Caki2 (cell line): ENCODE results near the gene BCL11B. TPM values are rescaled to one million over a fixed set of nuclear protein-coding genes. Genes with fewer than 3 reads are reported as not detected.

Source experiments
- DNase-seq: peaks from one replicate; pipeline ENCODE4 v3.0.0-alpha.2; 2015; ENCODE audit warnings: low read depth
- in situ Hi-C: cut with HindIII; loops from 2 replicates; pipeline ENCODE4 v1.10.0; 2016; ENCODE audit warnings: low sequenced_read_pairs, low pct_unique_long_range_greater_than_20kb, mixed read lengths
- total RNA-seq: library from RNA; depleted of rRNA; stranded (reverse); fragments of >200 nt; shearing (Covaris generic); gene quantifications from 2 replicates; pipeline ENCODE4 v1.2.3, GENCODE V29; 2014; ENCODE audit warnings: low replicate concordance

BCL11B gene
- total RNA-seq, 1 experiment from 2014 or later, result not detected

DNA sequence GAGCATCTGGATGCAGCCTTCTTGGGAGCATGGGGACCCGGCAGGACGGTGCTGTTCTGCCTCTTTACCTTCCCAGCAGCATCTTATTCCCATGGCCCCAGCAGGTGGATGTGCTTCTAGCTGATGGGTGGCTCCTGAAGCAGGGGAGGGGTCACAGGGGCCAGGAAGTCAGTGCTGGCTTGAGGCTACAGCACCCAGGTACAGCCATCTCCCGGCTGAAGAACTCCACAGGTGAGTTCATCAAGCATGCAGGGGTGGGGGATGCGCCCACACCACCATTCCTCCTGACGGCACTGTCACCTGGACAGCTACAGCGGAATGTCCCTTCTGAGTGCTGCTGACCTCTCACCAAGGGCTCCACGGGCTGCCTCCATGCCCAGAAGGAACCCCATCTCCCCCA lies 57.3 kb downstream of the BCL11B start:
- in situ Hi-C loops, result no loop called here
- no peak for DNase-seq

DNA sequence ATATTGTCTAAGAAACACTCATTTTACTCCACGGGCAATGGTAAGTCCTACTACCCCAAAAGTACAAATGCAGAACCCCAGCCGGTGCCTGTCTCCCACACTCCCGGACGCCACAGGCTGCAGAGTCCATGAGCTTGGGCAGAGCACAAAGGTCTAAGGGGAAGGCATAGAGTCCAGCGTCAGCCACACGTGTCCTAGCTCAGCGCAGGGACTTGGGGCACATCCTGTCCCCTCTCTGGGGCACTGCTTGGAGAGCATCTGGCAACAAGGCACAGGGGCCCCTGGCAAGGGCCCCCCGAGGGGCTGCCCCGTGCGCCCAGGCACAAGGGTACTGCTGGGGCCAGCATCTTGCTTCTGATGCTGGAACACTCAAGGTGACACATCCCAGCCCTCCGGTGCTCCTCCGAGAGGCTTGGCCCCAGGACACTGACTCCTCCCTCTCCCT lies 58.4 kb downstream of the BCL11B start:
- in situ Hi-C loops, result no loop called here
- no peak for DNase-seq

DNA sequence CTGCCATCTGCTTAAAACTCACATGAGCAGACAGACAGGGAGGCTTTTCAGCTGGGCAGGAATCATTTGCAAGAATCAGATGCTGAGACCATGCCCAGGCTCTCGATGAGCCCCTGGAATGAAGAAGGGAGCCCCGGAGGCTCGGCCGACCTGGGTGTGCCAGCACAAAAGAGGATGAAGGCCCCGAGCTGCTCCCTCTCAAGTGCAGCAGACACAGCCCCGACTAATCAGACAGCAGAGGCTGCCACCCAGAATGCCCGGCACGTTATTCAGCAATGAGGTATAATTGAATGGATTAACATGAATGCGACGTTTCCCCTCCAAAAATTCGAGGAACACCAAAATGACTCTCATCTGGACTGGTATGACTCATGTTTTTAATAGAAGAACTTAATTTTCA lies 58.9 kb downstream of the BCL11B start:
- in situ Hi-C loops, result no loop called here
- no peak for DNase-seq

DNA sequence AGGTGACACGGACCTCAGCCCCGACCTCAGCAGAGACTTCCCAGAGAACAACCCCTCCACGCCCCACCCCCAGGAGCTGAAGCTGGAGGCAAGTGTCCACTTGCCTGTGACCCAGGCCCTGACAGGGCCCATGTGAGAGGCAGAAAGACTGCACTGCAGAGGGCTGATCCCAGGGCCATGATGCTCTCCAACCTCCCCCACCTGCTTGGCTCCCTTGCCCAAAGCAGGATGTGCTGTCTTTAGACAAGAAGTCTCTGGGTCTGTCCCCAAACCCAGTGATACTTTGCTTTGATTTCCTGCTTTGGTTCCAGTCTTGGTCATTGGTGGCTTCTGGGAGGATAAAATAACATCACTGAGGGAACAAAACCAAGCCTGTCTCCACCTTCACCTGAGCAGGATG lies 59.4 kb downstream of the BCL11B start:
- in situ Hi-C loops, result no loop called here
- no peak for DNase-seq

DNA sequence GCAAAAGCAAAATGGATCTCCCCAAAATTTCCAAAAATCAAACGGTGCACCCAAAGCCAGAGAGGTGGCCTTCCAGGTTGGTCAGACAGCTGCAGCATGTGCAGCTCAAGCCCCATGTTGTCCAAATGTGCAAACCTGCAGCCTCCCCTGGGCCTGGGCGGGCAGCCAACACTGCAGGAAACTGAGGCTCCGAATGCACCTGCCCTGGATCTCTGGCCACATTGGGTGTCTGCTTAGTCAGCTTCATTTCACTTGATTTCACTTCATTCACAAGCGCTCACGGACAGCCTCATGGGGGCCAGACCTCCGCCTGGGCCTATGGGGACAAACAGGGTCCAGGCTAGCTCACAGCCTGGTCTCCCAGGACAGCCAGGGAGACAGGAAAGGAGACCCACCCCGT lies 59.8 kb downstream of the BCL11B start:
- DNase-seq, result no peak
- in situ Hi-C loops, result no loop called here

DNA sequence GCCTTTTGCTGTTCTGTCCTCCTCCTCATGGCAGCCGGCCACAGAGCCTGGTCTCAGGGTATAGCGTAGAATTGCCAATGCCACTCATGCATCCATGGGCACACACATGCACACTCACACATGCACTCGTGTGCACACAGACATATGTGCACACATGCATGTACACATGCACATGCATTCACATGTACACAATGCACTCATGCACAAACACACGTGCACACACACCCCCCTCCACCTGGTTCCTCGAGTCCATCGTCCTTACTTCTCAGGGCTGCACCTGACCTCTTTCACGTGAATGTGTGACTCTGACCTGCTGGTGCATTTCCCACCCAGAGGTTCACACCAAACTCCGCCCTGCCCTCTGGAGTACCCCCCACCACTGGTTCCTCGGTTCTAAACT lies 60.6 kb downstream of the BCL11B start:
- in situ Hi-C loops, result no loop called here

DNA sequence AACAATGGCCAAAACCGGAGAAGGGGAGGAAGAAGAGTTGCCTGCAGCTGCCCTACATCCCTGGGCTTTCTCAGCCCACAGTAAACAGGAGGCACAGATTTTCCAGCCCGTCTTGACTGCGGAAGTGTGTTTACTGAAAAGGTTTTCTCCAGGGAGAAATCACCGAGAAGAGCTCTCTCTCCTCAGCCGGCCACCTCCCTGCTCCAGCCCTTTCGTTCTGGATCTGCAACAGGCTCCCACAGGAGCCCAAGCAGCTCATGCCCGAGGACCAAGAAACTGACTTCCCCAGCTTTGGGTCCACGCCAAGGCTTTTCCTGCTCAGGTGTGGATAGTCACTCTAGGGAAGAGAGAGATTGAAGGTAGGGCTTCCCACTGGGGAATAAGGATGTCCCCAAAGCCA lies 61.7 kb downstream of the BCL11B start:
- DNase-seq, result no peak
- in situ Hi-C loops, result no loop called here

More for the DNA sequence above, 60.6 kb downstream of the BCL11B start:
- DNase-seq, result no peak

DNA sequence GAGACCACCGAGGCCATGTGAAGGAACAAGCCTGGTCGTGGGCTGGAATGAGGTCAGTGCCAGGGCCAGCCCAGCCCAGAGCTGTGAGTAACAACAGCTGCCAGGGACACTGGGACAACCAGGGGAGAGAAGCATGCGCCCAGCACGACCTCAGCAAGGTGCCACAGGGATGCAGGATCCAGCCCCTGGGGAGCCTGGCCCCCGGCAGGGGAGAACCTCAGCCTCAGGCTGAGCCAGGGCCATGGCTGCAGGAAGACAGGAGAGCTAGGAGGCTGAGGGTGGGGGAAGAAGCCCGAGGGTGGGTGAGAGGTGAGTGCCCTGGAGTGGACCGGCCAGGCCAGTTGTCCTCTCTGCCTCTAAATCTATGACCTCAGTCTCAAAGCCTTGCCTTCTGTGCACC lies 62.6 kb downstream of the BCL11B start:
- in situ Hi-C loops, result no loop called here
- no peak for DNase-seq

DNA sequence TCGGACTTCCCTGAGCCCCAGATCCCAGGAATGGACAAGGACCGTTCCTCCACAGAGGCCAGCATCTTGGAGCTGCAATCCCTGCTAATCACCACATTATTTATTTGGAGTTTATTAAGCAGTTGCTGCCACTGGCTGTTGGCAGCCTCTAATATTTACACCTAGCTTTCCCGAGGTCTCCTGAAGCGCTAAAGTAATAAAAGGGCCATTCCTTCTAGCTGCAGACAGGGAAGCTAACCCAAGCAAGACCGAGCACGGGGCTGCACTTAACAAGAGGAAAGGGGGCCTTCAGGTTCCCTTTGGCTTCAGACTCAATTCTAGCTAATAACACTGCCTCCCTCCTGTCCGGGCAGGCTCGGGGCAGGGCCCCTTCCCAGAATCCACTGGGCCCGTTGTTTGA lies 63.7 kb downstream of the BCL11B start:
- DNase-seq, result no peak
- in situ Hi-C loops, result no loop called here

DNA sequence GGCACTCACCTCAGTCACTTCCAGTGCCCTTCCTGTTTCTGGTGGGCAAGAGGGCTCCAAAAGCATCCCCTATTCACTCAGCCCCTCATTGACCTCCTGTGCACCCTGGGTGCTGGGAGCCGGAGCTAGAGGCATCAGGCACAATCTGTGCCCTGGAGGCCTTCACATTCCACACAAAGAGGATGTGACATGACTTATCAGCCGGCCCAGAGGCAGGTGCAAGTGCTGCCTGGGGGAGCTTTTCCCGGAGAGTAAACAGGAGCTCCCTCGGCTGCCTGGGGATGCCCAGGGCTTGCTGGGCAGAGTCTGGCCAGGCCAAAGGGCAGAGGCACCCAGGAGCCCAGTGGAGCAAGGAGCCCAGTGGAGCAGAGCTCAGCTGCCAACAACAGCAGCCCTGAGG lies 64.5 kb downstream of the BCL11B start:
- in situ Hi-C loops, result no loop called here
- no peak for DNase-seq

DNA sequence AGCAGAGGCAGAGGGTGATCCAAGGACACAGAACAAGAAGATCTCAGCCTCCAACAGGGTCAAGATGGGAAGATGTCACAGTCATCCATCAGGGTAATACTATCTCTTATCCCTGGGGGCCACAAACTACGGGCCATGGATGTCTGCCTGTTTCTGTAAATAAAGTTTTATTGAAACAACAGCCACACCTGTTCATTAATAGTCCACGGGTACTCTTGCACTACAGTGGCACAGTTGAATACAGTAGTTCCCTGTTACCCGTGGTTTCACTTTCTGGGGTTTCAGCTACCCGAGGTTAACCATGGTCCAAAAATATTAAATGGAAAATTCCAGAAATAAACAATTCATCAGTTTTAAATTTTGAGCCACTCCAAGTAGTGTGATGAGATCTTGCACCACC lies 65.9 kb downstream of the BCL11B start:
- no peak for DNase-seq
- in situ Hi-C loops, result no loop called here

DNA sequence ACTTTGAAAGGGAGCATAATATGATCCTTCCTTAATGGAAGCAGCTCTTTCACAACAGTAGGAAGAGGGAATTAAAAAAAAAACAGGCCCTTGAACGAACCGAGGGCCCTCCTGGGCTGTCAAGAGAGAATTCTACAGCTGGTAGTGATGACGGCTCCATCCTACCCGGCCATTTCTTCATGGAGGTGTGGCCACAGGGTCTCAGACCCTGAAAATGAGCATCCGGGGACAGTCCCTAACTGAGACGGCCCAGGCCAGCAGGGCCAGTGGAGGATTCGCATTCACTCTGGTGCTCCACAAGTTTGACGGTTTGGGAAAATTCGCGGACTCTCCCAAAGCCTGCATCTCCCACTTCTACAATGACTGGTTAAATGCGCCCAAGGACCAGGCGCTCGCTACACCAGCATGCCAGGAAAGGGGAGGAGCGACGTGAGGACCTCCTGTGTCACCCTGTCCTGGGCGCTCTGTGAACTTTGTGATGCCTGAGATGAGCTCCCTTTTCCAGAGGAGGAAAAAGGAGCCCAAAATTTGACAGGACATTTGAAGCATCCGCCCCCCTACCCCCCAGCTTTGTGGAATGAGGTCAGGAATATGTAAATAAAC lies 66.8 kb downstream of the BCL11B start:
- no peak for DNase-seq
- in situ Hi-C loops, result no loop called here

DNA sequence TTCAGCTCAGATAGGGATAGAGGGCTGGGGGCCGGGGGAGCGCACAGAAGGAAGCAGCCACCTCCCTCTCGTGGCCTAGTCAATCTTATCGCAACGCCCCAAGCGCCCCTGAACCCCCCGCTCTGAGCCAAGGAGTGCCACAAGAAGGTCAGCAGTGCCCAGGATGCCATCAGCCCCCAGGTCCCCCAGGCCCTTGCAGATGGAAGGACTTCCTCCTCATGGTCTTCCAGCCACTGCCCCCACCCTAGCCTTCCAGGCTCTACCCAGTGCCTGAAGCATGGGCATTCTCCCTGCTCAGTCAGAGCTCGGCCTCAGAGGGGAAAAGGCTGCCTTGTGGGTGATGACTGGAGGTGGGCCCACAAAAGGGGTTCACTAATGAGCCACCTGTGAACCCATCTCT lies 68.2 kb downstream of the BCL11B start:
- in situ Hi-C loops, result no loop called here
- no peak for DNase-seq

DNA sequence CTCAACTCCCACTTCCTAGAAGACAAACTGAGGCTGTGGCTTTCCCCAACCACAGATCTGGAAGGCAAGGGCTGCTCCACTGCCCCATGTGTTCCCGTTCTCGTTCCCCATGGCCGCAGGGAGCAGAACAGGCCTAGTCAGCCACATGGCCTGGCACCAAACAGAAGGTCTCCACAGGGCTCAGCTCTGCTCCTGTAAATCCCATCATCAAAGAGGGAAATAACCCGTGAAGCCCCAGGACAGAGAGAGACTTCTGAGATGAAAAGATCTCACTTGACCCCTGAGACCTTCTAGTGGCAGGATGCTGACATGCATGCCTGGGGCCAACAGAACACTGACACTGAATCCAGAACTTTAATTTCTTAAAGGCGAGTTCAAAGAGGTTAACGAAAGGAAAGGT lies 68.9 kb downstream of the BCL11B start:
- in situ Hi-C loops, result no loop called here
- no peak for DNase-seq

DNA sequence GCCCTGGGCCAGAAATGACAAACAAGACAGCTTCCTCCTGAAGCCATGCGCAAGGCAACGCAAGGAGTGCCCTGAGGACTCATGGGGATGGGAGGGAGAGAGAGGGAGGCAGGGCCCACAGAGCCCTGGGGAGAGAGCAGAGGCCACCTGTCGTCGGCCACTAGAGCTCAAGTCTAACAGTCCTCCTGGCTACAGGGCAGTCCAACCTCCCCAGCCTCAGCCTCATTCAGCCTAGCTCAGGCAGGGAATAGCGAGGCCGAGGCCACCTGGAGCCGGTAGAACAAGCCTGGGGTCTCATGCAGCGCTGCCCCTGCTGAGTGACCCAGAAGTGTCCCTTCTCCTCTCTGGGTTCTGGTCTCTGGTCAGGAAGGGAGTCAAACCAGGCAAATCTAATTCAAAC lies 69.5 kb downstream of the BCL11B start:
- in situ Hi-C loops, result no loop called here
- no peak for DNase-seq

DNA sequence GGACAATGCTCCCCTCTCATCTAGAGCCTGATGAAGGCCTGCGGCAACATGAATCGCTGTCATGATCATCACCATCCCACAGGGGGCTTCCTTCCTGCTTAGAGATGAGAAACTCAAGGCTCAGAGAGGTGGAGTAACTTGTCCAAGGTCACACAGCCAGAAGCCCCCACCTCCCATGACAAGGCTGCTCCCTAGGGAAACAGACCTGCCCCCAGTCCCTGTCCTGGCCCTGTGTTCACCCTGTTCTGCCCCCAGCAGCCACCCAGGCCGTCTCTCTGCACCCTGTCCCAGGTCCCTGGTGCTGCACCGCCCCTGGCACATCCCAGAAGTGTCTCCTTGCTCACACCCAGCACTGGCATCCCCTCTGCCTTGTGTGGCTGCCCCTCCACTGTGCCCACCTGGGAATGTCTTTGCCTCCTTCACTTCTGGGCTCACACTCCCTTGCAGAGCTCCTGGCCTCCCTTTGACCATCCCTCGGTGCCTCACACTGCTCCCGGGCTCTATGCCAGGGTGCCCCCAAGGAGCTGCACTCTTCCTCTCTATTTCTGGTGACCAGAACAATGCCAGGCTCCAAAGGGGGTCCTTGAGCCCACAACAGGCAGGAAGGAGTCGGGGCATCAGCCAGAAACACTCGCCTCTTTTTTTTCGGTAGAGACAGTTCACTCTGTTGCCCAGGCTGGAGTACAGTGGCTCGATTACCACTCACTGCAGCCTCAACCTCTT lies 70.5 kb downstream of the BCL11B start:
- DNase-seq, result no peak
- in situ Hi-C loops, result no loop called here

DNA sequence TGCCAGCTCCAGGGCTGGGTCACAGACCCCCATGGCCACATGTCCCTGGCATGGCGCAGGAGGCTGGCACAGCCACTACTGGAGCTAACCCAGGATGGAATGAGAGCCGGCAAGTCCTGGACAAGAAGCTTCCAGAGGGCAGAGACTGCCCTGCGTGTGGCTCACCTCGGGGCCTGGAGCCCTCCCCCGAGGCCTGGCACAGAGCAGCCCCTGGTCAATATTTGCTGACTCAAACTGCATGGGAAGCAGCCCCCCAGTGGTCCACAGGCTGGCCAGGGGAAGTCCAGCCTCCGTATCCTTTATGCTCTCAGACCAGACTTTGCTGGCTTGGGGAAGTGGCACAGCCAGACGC lies 71.4 kb downstream of the BCL11B start:
- in situ Hi-C loops, result no loop called here
- DNase-seq, result no peak

DNA sequence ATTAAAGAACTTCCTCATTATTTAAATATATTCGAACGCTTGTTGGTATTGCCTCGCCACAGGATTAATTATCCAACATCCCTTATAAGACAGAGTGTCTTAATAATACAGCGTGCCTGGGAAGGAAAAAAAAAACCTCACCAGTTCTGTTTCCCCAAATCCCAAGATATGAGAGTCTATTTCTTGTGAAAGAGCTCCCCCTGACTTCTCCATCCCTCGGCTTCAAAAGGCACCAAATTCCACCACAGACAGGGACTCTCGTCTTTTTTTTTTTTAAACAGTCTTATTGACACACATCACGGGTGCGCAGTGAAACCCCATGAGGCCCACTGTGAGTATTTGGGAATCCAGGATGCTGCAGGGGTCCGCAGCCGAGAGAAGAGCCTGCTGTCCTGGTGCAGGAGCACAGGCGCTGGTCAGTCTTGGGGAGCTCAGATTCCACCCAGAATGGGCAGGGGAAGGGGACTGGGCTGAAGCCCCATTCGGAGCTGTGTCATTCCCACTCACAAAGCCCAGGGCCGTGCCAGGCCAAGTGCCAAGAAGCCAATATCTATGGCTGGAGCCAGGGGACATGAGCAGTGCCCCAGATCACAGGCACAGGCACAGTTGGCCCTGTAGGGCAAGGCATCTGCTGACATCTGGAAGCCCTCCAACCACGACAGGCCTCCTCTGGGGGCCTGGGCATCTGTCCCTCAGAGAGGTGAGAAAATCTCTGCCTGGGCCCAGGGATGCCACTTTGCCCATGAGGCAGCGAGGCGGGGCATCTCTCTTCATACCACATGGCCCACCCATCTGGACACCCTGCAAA lies 71.9 kb downstream of the BCL11B start:
- DNase-seq, result no peak
- in situ Hi-C loops, result no loop called here

DNA sequence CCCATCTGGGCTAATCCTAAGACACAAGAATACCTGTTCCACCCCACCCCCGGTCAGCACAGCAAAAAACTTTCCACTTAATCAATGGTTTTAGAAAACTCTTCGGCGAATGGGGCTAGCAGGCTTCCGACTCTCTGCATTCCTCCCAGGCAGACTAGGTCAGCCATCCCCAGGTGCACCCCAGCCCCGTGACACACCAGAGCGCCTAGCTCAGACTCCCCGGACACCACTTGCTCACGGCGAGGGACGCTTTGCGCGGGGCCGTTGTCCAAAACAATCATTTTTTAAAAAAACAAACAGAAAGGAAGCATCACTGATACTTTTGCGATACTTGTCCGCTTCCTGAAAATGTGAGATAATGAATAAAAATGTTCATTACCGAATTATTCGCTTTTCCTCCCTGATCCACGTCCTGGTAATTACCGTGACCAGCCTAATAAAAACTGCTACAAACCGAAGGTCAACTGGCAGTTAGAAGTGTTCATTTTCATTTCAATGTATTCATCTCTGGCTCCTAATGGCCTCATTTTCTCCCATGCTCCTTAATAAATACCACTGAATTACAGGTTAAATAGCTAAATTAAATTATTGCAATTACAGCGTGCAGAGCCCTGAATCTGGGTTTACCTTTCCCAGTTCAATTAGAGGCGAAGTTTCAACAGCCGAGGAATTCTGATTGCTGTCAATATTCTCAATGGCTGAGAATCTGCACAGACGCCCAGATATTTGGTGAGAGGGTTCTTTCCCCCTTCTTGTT lies 73.1 kb downstream of the BCL11B start:
- in situ Hi-C loops, result no loop called here
- no peak for DNase-seq
